GM12878 (cell line): ENCODE data around the gene PRICKLE4. TPM values are rescaled to one million over a fixed set of nuclear protein-coding genes. Genes with fewer than 3 reads are reported as not detected.
A peak's percentile ranks its signal among the peaks of the same experiment; 100 is the strongest.

ENCODE experiments used
- ATAC-seq: fragments of 200-7000 bp; cut with Tn5 transposase; 3 replicates; pipeline ENCODE4 v1.9.1; 2020; ENCODE audit warnings: mild to moderate bottlenecking, moderate library complexity
- BruUV-seq: library from RNA; stranded (reverse); fragments of 400-500 nt; replicated peaks from 2 replicates; lab custom pipeline; 2021; lab: Mats Ljungman, UMichigan
- CTCF ChIA-PET: fragments of 300-600 bp; sonication (Branson Sonifier 250); formaldehyde crosslinking; extraction: SDS; loops from one replicate; lab custom pipeline; 2021; ENCODE audit warnings: inconsistent platforms; lab: Yijun Ruan, JAX
- POLR2A ChIA-PET: fragments of 350-600 bp; formaldehyde crosslinking; extraction: SDS; loops from one replicate; lab custom pipeline; 2021; ENCODE audit warnings: inconsistent platforms; lab: Charles Lee
- RAD21 ChIA-PET: fragments of 300-600 bp; sonication (Branson Sonifier 250); formaldehyde crosslinking; loops from one replicate; lab custom pipeline; 2023; ENCODE audit warnings: antibody characterized with exemption; ENCODE audit not compliant: unreplicated experiment; lab: Charles Lee
- SMC1A ChIA-PET: fragments of 300-600 bp; sonication (Branson Sonifier 250); formaldehyde crosslinking; loops from one replicate; lab custom pipeline; 2023; ENCODE audit not compliant: unreplicated experiment, uncharacterized antibody; lab: Charles Lee
- DNase-seq: peaks from one replicate; pipeline ENCODE4 v3.0.0-alpha.2; 2011; ENCODE audit warnings: low read depth, low spot score
- FAIRE-seq: peaks from 3 replicates; lab custom pipeline; 2011; peaks lifted over from hg19 to GRCh38; lab: Jason Lieb, UNC
- H2AFZ ChIP-seq: 2 replicates; pipeline ENCODE4 v1.6.0; 2011; ENCODE audit warnings: low read depth, low read length, control low read depth; ENCODE audit not compliant: control insufficient read depth
- H3K27ac ChIP-seq: 2 replicates; pipeline ENCODE4 v1.5.1; 2011; ENCODE audit warnings: control low read depth; ENCODE audit not compliant: control insufficient read depth, insufficient read depth
- H3K27me3 ChIP-seq, 2 experiments: replicated peaks in 1 of 2; 2 replicates each; pipeline versions ENCODE4 v1.6.0 to v1.6.1; 2011; ENCODE audit warnings: low read length in 1 of 2; ENCODE audit not compliant: control insufficient read depth in 2 of 2, insufficient read depth in 2 of 2
- H3K36me3 ChIP-seq, 2 experiments: 2 replicates each; pipeline ENCODE4 v1.5.1; 2011; ENCODE audit warnings: low read length in 1 of 2; ENCODE audit not compliant: control insufficient read depth in 2 of 2, insufficient read depth in 2 of 2
- H3K4me1 ChIP-seq: 2 replicates; pipeline ENCODE4 v1.6.1; 2011; ENCODE audit warnings: mild to moderate bottlenecking, low read length, moderate library complexity, mixed read lengths; ENCODE audit not compliant: control insufficient read depth, insufficient read depth
- H3K4me2 ChIP-seq: 2 replicates; pipeline ENCODE4 v1.6.0; 2011; ENCODE audit warnings: control low read depth; ENCODE audit not compliant: control insufficient read depth, insufficient read depth
- H3K4me3 ChIP-seq: fragments of 200-600 bp; sonication (generic); 2 replicates; pipeline ENCODE4 v1.5.1; 2016
- H3K79me2 ChIP-seq: 2 replicates; pipeline ENCODE4 v1.6.0; 2011; ENCODE audit warnings: low read length; ENCODE audit not compliant: control insufficient read depth, insufficient read depth
- H3K9ac ChIP-seq: 2 replicates; pipeline ENCODE4 v1.8.0; 2011; ENCODE audit warnings: low read length, control low read depth, mixed read lengths; ENCODE audit not compliant: control insufficient read depth, insufficient read depth
- H3K9me3 ChIP-seq: replicated peaks from 3 replicates; pipeline ENCODE4 v1.5.1; 2011; ENCODE audit warnings: mild to moderate bottlenecking, low read length; ENCODE audit not compliant: control insufficient read depth, insufficient read depth
- H4K20me1 ChIP-seq: 2 replicates; pipeline ENCODE4 v1.6.0; 2011; ENCODE audit not compliant: control insufficient read depth, insufficient read depth
- HDAC6 ChIP-seq: fragments of 200-600 bp; sonication (generic); IDR thresholded peaks from one replicate; pipeline ENCODE4 v1.8.0; 2017; ENCODE audit warnings: antibody characterized with exemption; ENCODE audit not compliant: unreplicated experiment
- RAD21 ChIP-seq: IDR thresholded peaks from 2 replicates; pipeline ENCODE4 v1.6.1; 2011; ENCODE audit warnings: mild to moderate bottlenecking, low read depth, low read length, moderate library complexity; ENCODE audit not compliant: insufficient read depth
- SMC3 ChIP-seq: IDR thresholded peaks from 2 replicates; pipeline ENCODE4 v1.6.1; 2011; ENCODE audit warnings: low read length, improper control_type of control experiment, borderline replicate concordance
- WGBS: methylation state at CpG from one replicate; pipeline ENCODE4 v1.1.6; 2016; ENCODE audit warnings: low lambda C conversion rate; ENCODE audit not compliant: insufficient replicate concordance, insufficient coverage; ENCODE audit errors: missing lambda C conversion rate; 5-methylcytosine and 5-hydroxymethylcytosine counted together
- in situ Hi-C: fragments of 300-500 bp; cut with MboI; formaldehyde crosslinking; loops from 9 replicates; pipeline ENCODE4 v1.14.3; 2018; ENCODE audit warnings: mixed read lengths
- intact Hi-C: fragments of 100-400 bp; cut with micrococcal nuclease; formaldehyde crosslinking; loops from one replicate; pipeline ENCODE4 v1.14.2; 2022; ENCODE audit not compliant: unreplicated experiment
- polyA plus RNA-seq, 11 experiments: library from polyadenylated mRNA; depleted of rRNA in 4 of 11; unstranded in 6 of 11; stranded (reverse) in 5 of 11; fragments of >200 nt; fragmentation: Nextera tagmentation in 4 of 11; fragmentation: Illumina TruSeq in 1 of 11; extraction: Ambion mirVana in 4 of 11; extraction: Trizol in 1 of 11; gene quantifications; 1 replicate in 1 of 11; 2 replicates in 10 of 11; pipeline versions ENCODE4 v1.2.1 to v1.2.3, GENCODE V29; 2011 to 2016; ENCODE audit warnings: inconsistent platforms in 2 of 11, missing spikeins in 2 of 11, low read depth in 1 of 11
- total RNA-seq, 4 experiments: library from RNA; depleted of rRNA in 3 of 4; stranded (reverse); fragments of >200 nt in 3 of 4; fragmentation: Illumina TruSeq in 1 of 4; extraction: Trizol in 1 of 4; gene quantifications; 2 replicates each; pipeline versions ENCODE4 v1.2.1 to v1.2.3, GENCODE V29; 2013 to 2021
- TF ChIP-seq, protein P1 (sequence below): fragments of 450-650 bp; IDR thresholded peaks from 2 replicates; pipeline ENCODE4 v1.6.1; 2016; ENCODE audit warnings: mild to moderate bottlenecking, moderate library complexity, borderline replicate concordance
- TF ChIP-seq, protein P2 (sequence below), 3 experiments: IDR thresholded peaks in 2 of 3; conservative IDR thresholded peaks in 1 of 3; 2 replicates each; pipeline ENCODE4 v1.5.1; 2011; ENCODE audit warnings: low read depth in 3 of 3, low read length in 3 of 3, mild to moderate bottlenecking in 3 of 3, control low read depth in 2 of 3, moderate library complexity in 2 of 3, inconsistent platforms in 1 of 3, mixed read lengths in 1 of 3; ENCODE audit not compliant: control insufficient read depth in 2 of 3, insufficient read depth in 1 of 3; ENCODE audit errors: extremely low read depth in 1 of 3
- TF ChIP-seq, protein P3 (sequence below): fragments of 450-650 bp; IDR thresholded peaks from 2 replicates; pipeline ENCODE4 v1.6.1; 2018; ENCODE audit warnings: mild to moderate bottlenecking, low read depth, moderate library complexity; ENCODE audit not compliant: partially characterized antibody

PRICKLE4 gene
- total and polyA plus RNA-seq, 10 of the 15 experiments (the other 5 are each of a cell fraction or from before 2014, with no cell fraction given): 0.33 to 0.85 (median 0.35) TPM; not detected in 7

DNA sequence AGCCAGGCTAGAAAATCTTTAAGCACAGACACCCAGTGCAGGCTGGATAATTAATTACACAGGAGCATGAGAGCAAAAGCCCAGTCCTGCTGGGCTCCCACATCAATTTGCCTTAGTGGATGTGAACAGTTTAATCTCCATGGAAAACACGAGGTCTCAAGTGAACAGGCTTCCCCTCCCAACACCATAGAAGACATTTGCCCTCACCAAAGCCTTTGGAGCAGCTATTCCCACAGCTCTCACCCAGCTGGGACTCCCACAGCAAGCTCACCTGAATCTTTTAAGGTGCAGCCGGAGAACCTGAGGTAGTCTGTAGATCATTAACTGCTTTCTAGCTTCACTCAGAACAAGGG is 19.0 kb downstream of the PRICKLE4 start (continued):
- TF ChIP-seq, protein P1, sequence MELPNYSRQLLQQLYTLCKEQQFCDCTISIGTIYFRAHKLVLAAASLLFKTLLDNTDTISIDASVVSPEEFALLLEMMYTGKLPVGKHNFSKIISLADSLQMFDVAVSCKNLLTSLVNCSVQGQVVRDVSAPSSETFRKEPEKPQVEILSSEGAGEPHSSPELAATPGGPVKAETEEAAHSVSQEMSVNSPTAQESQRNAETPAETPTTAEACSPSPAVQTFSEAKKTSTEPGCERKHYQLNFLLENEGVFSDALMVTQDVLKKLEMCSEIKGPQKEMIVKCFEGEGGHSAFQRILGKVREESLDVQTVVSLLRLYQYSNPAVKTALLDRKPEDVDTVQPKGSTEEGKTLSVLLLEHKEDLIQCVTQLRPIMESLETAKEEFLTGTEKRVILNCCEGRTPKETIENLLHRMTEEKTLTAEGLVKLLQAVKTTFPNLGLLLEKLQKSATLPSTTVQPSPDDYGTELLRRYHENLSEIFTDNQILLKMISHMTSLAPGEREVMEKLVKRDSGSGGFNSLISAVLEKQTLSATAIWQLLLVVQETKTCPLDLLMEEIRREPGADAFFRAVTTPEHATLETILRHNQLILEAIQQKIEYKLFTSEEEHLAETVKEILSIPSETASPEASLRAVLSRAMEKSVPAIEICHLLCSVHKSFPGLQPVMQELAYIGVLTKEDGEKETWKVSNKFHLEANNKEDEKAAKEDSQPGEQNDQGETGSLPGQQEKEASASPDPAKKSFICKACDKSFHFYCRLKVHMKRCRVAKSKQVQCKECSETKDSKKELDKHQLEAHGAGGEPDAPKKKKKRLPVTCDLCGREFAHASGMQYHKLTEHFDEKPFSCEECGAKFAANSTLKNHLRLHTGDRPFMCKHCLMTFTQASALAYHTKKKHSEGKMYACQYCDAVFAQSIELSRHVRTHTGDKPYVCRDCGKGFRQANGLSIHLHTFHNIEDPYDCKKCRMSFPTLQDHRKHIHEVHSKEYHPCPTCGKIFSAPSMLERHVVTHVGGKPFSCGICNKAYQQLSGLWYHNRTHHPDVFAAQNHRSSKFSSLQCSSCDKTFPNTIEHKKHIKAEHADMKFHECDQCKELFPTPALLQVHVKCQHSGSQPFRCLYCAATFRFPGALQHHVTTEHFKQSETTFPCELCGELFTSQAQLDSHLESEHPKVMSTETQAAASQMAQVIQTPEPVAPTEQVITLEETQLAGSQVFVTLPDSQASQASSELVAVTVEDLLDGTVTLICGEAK: no peak

DNA sequence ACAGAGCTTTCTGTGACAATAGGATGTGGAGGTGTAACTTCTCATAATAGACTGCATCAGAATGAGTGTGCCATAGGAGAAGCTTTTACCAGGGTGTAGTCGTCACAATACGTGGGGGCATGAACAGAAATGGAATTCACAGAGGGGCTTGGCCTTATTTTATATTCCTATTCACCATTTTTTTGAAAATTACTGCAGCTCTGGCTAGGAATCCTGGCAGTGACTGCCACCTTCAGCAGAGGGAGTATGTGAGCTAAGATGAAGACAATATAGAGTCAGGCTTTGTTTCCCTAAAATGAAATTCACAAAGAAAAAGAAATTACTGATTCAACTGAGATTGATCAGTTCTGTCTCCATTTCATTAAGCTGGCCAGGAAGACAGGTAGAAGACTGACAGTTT is 20.8 kb downstream of the PRICKLE4 start:
- DNase-seq: no peak
- WGBS: 96% methylated on average over 2 of the region's 2 CpGs
- Histone ChIP-seq H3K9ac (no peak overlapping the region), H4K20me1 (no peaks in the 10 kb centered on the region), H3K79me2 (no peaks in the 10 kb centered on the region), H3K36me3 (peaks cover 0 to 5% of the 10 kb centered on the region in 2 experiments)
- ChIA-PET CTCF (interaction anchor here (0.7 to 5.4 kb wide), 19 partner anchors 11 to 413 kb away, joined by 3 to 38 read pairs (median 4); partner anchors contain the start of genes BYSL, MED20 and TOMM6), RAD21 (interaction anchor here (0.7 to 3.2 kb wide), 2 partner anchors 133 to 244 kb away, joined by 3 to 14 read pairs; no protein-coding TSS in a partner anchor)
- no TSS peak for BruUV-seq
- TF ChIP-seq HDAC6 (no peak), SMC3 (peak; percentile 44; the same call in 1 of the 2 replicates), RAD21 (peak; percentile 63)
- TF ChIP-seq, protein P2, sequence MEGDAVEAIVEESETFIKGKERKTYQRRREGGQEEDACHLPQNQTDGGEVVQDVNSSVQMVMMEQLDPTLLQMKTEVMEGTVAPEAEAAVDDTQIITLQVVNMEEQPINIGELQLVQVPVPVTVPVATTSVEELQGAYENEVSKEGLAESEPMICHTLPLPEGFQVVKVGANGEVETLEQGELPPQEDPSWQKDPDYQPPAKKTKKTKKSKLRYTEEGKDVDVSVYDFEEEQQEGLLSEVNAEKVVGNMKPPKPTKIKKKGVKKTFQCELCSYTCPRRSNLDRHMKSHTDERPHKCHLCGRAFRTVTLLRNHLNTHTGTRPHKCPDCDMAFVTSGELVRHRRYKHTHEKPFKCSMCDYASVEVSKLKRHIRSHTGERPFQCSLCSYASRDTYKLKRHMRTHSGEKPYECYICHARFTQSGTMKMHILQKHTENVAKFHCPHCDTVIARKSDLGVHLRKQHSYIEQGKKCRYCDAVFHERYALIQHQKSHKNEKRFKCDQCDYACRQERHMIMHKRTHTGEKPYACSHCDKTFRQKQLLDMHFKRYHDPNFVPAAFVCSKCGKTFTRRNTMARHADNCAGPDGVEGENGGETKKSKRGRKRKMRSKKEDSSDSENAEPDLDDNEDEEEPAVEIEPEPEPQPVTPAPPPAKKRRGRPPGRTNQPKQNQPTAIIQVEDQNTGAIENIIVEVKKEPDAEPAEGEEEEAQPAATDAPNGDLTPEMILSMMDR (IDR thresholded peaks at IDR 0.05 in 2 of 3, conservative IDR thresholded peaks at IDR 0.05 in 1 of 3; ENCODE audit: control insufficient read depth in 2 of 3, extremely low read depth in 1 of 3, insufficient read depth in 1 of 3, low read depth in 3 of 3, low read length in 3 of 3): peak; percentile 25 to 49 (median 26); a peak in 5 of 6 replicates
- TF ChIP-seq, protein P3, sequence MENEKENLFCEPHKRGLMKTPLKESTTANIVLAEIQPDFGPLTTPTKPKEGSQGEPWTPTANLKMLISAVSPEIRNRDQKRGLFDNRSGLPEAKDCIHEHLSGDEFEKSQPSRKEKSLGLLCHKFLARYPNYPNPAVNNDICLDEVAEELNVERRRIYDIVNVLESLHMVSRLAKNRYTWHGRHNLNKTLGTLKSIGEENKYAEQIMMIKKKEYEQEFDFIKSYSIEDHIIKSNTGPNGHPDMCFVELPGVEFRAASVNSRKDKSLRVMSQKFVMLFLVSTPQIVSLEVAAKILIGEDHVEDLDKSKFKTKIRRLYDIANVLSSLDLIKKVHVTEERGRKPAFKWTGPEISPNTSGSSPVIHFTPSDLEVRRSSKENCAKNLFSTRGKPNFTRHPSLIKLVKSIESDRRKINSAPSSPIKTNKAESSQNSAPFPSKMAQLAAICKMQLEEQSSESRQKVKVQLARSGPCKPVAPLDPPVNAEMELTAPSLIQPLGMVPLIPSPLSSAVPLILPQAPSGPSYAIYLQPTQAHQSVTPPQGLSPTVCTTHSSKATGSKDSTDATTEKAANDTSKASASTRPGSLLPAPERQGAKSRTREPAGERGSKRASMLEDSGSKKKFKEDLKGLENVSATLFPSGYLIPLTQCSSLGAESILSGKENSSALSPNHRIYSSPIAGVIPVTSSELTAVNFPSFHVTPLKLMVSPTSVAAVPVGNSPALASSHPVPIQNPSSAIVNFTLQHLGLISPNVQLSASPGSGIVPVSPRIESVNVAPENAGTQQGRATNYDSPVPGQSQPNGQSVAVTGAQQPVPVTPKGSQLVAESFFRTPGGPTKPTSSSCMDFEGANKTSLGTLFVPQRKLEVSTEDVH: no peak
- TF ChIP-seq, all 136 proteins: peak for 3
- Histone ChIP-seq H2AFZ (no peak overlapping the region), H3K9me3 (no peaks in the 10 kb centered on the region), H3K4me2 (no peak overlapping the region), H3K27ac (no peak overlapping the region), H3K27me3 (no peaks in the 10 kb centered on the region), H3K4me1 (no peaks in the 10 kb centered on the region), H3K4me3 (no peak overlapping the region)
- in situ Hi-C loops (no loop called here), intact Hi-C loops (loop anchor here (5.0 kb wide), 1 partner anchor 241 kb away; no protein-coding TSS in a partner anchor)
- POLR2A ChIA-PET: interaction anchor here (0.5 to 0.9 kb wide), 2 partner anchors 15 to 204 kb away, joined by 3 to 5 read pairs; no protein-coding TSS in a partner anchor
- peak; percentile 41 for FAIRE-seq
- SMC1A ChIA-PET: interaction anchor here (0.6 to 2.6 kb wide), 9 partner anchors 19 to 413 kb away, joined by 3 to 14 read pairs (median 5); no protein-coding TSS in a partner anchor
- no peak for ATAC-seq
